Thoracic aorta (tissue), 2 donors: ENCODE measurements around the gene SLC26A11. TPM values are rescaled to one million over a fixed set of nuclear protein-coding genes. Genes with fewer than 3 reads are reported as not detected.
"Not testable (repeated sequence)": the region's sequence is repeated elsewhere in the genome, so short reads cannot be mapped to it uniquely, and the experiment has no call there.

Source experiments
- ATAC-seq: fragments of 150-250 bp; one replicate; pipeline ENCODE4 v1.8.0; 2017; ENCODE audit warnings: low read depth; ENCODE audit not compliant: insufficient number of reproducible peaks, low FRiP score
- DNase-seq: peaks from one replicate; pipeline ENCODE4 v3.0.0-alpha.2; 2020; ENCODE audit warnings: low spot score
- H3K27ac ChIP-seq, 2 donors: fragments of 200-600 bp; sonication (generic); 1 replicate in 1 of 2; 2 replicates in 1 of 2; pipeline ENCODE4 v1.5.1; 2016; ENCODE audit warnings: mild to moderate bottlenecking in 2 of 2, moderate library complexity in 2 of 2
- H3K27me3 ChIP-seq: fragments of 200-600 bp; sonication (generic); replicated peaks from 2 replicates; pipeline ENCODE4 v1.6.0; 2016; ENCODE audit warnings: mild to moderate bottlenecking; ENCODE audit not compliant: insufficient read depth
- H3K36me3 ChIP-seq: fragments of 200-600 bp; sonication (generic); one replicate; pipeline ENCODE4 v1.5.1; 2016
- H3K4me1 ChIP-seq, 2 donors: fragments of 200-600 bp; sonication (generic); 1 replicate in 1 of 2; 2 replicates in 1 of 2; pipeline versions ENCODE4 v1.5.1 to v1.6.0; 2016; ENCODE audit warnings: low read depth in 2 of 2, mild to moderate bottlenecking in 1 of 2; ENCODE audit not compliant: control insufficient read depth in 1 of 2
- H3K4me3 ChIP-seq: fragments of 200-600 bp; sonication (generic); 2 replicates; pipeline ENCODE4 v1.5.1; 2016; ENCODE audit warnings: mild to moderate bottlenecking
- H3K9me3 ChIP-seq: fragments of 200-600 bp; sonication (generic); 2 replicates; pipeline ENCODE4 v1.5.1; 2016
- total RNA-seq, 2 donors: library from RNA; depleted of rRNA; stranded (reverse); fragments of >200 nt; gene quantifications; one replicate each; pipeline versions ENCODE4 v1.1.0 to v1.2.3, GENCODE V29; 2016
- TF ChIP-seq, protein P1 (sequence below): fragments of 200-600 bp; sonication (generic); IDR thresholded peaks from one replicate; pipeline ENCODE4 v1.5.1; 2019; ENCODE audit warnings: antibody characterized with exemption

SLC26A11 gene
- total RNA-seq, 2 donors from 2014 or later: 41.1 to 69.2 TPM

DNA sequence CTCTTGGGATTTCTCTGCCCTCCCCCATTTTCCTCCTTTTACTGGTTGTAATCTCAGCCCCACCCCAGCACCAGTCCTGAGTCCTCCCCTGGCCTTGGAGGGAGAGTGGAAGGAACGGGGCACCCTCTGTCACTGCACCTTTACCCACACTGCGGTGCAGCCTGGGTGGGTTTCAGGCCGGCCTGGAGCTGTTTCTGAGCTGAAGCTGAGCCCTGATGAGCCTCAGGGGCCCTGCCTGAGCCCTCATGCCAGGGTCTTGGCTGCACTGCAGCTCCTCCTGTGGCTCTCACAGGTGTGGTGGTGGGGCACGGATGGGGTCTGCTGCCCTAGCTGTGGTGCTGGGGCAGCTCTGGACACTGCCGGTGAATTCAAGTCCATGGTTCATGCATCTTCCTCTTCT lies 74.9 kb downstream of the SLC26A11 start:
- no peak overlapping the region for H3K4me3 ChIP-seq
- TF ChIP-seq, protein P1, sequence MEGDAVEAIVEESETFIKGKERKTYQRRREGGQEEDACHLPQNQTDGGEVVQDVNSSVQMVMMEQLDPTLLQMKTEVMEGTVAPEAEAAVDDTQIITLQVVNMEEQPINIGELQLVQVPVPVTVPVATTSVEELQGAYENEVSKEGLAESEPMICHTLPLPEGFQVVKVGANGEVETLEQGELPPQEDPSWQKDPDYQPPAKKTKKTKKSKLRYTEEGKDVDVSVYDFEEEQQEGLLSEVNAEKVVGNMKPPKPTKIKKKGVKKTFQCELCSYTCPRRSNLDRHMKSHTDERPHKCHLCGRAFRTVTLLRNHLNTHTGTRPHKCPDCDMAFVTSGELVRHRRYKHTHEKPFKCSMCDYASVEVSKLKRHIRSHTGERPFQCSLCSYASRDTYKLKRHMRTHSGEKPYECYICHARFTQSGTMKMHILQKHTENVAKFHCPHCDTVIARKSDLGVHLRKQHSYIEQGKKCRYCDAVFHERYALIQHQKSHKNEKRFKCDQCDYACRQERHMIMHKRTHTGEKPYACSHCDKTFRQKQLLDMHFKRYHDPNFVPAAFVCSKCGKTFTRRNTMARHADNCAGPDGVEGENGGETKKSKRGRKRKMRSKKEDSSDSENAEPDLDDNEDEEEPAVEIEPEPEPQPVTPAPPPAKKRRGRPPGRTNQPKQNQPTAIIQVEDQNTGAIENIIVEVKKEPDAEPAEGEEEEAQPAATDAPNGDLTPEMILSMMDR: no peak
- no peaks in the 10 kb centered on the region for H3K27me3 ChIP-seq
- DNase-seq (no peak), ATAC-seq (no peak)
- no peaks in the 10 kb centered on the region for H3K4me1 ChIP-seq
- no peaks in the 10 kb centered on the region for H3K9me3 ChIP-seq
- H3K27ac ChIP-seq: no peak overlapping the region
- peaks cover 76% of the 10 kb centered on the region for H3K36me3 ChIP-seq

DNA sequence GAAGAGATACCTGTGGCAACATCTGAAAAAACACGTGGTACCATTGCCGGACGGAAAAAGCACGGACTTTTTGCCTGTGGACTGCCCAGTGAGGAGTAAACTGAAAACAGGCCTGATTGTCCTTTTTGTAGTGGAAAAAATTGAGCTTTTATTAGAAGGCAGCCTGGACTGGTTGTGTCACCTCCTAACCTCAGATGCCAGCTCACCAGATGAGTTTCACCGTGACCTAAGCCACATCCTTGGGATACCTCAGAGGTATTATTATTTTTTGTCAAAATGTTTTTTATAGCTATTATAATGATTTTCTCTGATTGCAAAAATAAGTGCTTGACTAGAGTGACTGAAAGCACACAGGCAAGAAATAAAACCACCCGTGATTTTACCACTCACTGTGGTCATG lies 75.3 kb downstream of the SLC26A11 start:
- Histone ChIP-seq H3K27me3 (no peaks in the 10 kb centered on the region), H3K9me3 (no peaks in the 10 kb centered on the region), H3K4me3 (no peak overlapping the region), H3K27ac (no peak overlapping the region), H3K36me3 (peaks cover 78% of the 10 kb centered on the region), H3K4me1 (no peaks in the 10 kb centered on the region)
- ATAC-seq: no peak
- DNase-seq: no peak
- TF ChIP-seq, protein P1: no peak

DNA sequence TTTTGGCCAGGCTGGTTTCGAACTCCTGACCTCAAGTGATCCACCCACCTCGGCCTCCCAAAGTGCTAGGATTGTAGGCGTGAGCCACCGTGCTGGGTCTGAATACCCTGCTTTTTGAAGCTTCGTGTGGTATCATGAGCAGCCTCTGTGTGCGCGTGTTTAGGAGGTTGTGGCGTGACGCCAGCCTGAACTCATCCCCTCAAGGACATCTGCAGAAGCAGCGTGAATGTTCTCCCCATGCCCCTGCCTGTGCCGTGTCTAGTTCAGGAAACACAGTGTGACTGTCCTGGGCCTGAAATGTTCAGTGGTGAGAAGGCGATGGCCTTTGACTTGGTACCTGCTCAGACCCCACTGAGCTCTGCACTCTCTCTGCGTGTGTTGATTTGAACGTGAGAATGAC lies 76.0 kb downstream of the SLC26A11 start:
- Histone ChIP-seq H3K9me3 (no peaks in the 10 kb centered on the region), H3K27me3 (no peaks in the 10 kb centered on the region), H3K4me1 (no peaks in the 10 kb centered on the region), H3K27ac (no peak overlapping the region), H3K4me3 (no peak overlapping the region), H3K36me3 (peaks cover 81% of the 10 kb centered on the region)
- no peak for ATAC-seq
- no peak for DNase-seq
- TF ChIP-seq, protein P1: no peak

DNA sequence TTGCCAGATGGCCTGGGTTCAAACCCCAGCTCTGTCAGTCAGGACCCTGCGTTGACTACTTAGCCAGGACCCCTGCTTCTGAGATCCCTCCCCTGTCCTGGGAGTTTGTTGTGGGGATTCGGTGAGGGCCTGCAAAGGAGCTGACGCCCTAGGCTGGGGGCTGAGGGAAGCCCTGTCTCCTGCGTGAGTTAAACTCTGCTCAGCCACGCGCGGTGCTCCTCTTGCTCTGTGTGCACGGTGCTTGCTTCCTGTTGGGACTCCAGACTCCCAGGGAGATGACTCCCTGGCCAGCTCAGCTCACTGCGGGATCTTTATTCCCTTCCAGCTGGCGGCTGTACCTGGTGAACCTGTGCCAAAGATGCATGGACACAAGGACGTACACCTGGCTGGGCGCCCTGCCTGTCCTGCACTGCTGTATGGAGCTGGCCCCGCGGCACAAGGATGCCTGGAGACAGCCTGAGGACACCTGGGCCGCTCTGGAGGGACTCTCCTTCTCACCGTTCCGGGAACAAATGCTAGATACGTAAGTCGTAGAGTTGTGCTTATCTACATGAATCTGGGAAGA lies 77.9 kb downstream of the SLC26A11 start:
- Histone ChIP-seq H3K27me3 (no peaks in the 10 kb centered on the region), H3K36me3 (peaks cover 75% of the 10 kb centered on the region), H3K4me3 (no peak overlapping the region), H3K4me1 (no peaks in the 10 kb centered on the region), H3K27ac (no peak overlapping the region), H3K9me3 (peaks cover 2% of the 10 kb centered on the region)
- ATAC-seq: no peak
- no peak for DNase-seq
- TF ChIP-seq, protein P1: no peak

DNA sequence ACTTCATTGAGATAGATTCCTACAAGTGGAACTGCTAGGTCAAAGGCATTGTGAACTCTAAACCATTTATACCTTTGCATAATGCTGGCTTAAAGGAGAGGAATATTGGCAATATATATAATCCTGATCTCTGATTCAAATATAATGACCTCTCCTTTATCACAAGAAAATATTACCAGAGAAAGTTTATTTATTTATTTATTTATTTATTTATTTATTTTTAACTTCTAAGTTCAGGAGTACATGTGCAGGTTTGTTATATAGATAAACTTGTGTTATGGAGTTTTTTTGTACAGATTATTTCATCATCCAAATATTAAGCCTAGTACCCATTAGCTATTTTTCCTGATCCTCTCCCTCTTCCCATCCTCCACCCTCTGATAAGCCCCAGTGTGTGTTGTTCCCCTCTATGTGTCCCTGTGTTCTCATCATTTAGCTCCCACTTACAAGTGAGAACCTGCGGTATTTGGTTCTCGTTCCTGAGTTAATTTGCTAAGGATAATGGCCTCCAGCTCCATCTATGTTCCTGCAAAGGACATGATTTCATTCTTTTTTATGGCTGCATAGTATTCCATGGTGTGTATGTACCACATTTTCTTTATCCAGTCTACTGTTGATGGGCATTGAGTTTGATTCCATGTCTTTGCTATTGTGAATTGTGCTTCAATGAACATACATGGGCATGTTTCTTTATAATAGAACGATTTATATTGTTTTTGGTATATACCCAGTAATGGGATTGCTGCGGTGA lies 79.3 kb downstream of the SLC26A11 start:
- not testable (repeated sequence) for ATAC-seq, DNase-seq, H3K4me3 ChIP-seq, H3K27me3 ChIP-seq, H3K27ac ChIP-seq, H3K4me1 ChIP-seq
- Histone ChIP-seq H3K36me3 (peaks cover 79% of the 10 kb centered on the region), H3K9me3 (peaks cover 12% of the 10 kb centered on the region)

DNA sequence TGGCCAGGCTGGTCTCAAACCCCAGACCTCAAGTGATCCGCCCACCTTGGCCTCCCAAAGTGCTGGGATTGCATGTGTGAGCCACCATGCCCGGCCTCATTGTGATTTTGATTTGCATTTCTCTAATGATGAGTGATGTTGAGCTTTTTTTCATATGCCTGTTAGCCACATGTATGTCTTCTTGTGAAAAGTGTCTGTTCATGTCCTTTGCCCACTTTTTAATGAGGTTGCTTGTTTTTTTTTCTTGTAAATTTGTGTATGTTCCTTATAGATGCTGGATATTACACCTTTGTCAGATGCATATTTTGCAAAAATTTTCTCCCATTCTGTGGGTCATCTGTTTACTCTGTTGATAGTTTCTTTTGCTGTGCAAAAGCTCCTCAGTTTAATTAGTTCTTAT lies 80.5 kb downstream of the SLC26A11 start:
- H3K36me3 ChIP-seq: peaks cover 75% of the 10 kb centered on the region
- not testable (repeated sequence) for DNase-seq, ATAC-seq, H3K27ac ChIP-seq, H3K4me3 ChIP-seq, H3K4me1 ChIP-seq, H3K27me3 ChIP-seq
- peaks cover 12% of the 10 kb centered on the region for H3K9me3 ChIP-seq

Other genes with a start within 250 kb of the SLC26A11 start
- gene TBC1D16, start 184.6 kb upstream of the SLC26A11 start, total RNA-seq: 10 to 100 TPM; 45.9 to 52.1 TPM
- gene CCDC40, start 183.8 kb upstream of the SLC26A11 start, total RNA-seq: 1 to 10 TPM; 4.4 to 6.5 TPM
- gene GAA, start 118.8 kb upstream of the SLC26A11 start, total RNA-seq: 100 to 1,000 TPM; 101 to 126 TPM
- gene EIF4A3, start 73.3 kb upstream of the SLC26A11 start, total RNA-seq: 10 to 100 TPM; 32.6 to 39.4 TPM
- gene CARD14, start 50.4 kb upstream of the SLC26A11 start, total RNA-seq: not detected
- 10 to 100 TPM; 22.2 to 51.8 TPM for gene SGSH, start 94 bp upstream of the SLC26A11 start, total RNA-seq
- gene RNF213, start 40.4 kb downstream of the SLC26A11 start, total RNA-seq: 100 to 1,000 TPM; 150 to 174 TPM
- 10 to 100 TPM; 27.3 to 46.7 TPM for gene ENDOV, start 194.7 kb downstream of the SLC26A11 start, total RNA-seq